GM23338 (cell line): ENCODE results near the gene HP. TPM values are rescaled to one million over a fixed set of nuclear protein-coding genes. Genes with fewer than 3 reads are reported as not detected.

Experiments
- ATAC-seq: fragments of 200-7000 bp; cut with Tn5 transposase; 3 replicates; pipeline ENCODE4 v1.9.1; 2020
- DNase-seq: peaks from one replicate; pipeline ENCODE4 v3.0.0-alpha.2; 2015; ENCODE audit warnings: low spot score
- H2AFZ ChIP-seq: fragments of 200-600 bp; sonication (generic); 2 replicates; pipeline ENCODE4 v1.8.0; 2016; ENCODE audit warnings: antibody characterized with exemption, mild to moderate bottlenecking, moderate library complexity
- H3F3A ChIP-seq: fragments of 200-600 bp; sonication (generic); replicated peaks from 2 replicates; pipeline ENCODE4 v1.8.0; 2017; ENCODE audit warnings: antibody characterized with exemption, mixed run types, low read depth
- H3K27ac ChIP-seq: fragments of 200-600 bp; sonication (generic); 2 replicates; pipeline ENCODE4 v1.6.1; 2016; ENCODE audit warnings: low read depth
- H3K27me3 ChIP-seq: fragments of 200-600 bp; sonication (generic); 2 replicates; pipeline ENCODE4 v1.8.0; 2016; ENCODE audit warnings: mild to moderate bottlenecking, mixed run types, moderate library complexity; ENCODE audit not compliant: insufficient read depth
- H3K36me3 ChIP-seq: fragments of 200-600 bp; sonication (generic); 2 replicates; pipeline ENCODE4 v1.8.0; 2016; ENCODE audit warnings: mild to moderate bottlenecking; ENCODE audit not compliant: insufficient read depth
- H3K4me1 ChIP-seq: fragments of 200-600 bp; sonication (generic); 2 replicates; pipeline ENCODE4 v1.8.0; 2016; ENCODE audit warnings: mild to moderate bottlenecking, moderate library complexity; ENCODE audit not compliant: insufficient read depth
- H3K4me2 ChIP-seq: fragments of 200-600 bp; sonication (generic); 2 replicates; pipeline ENCODE4 v1.7.1; 2017; ENCODE audit warnings: mixed run types
- H3K4me3 ChIP-seq: fragments of 200-600 bp; sonication (generic); 2 replicates; pipeline ENCODE4 v1.6.1; 2016; ENCODE audit warnings: mixed run types
- H3K79me2 ChIP-seq: fragments of 200-600 bp; sonication (generic); replicated peaks from 2 replicates; pipeline ENCODE4 v1.8.0; 2017; ENCODE audit warnings: mild to moderate bottlenecking; ENCODE audit not compliant: insufficient read depth
- H3K9me2 ChIP-seq: fragments of 200-600 bp; sonication (generic); 2 replicates; pipeline ENCODE4 v1.8.0; 2017; ENCODE audit not compliant: insufficient read depth
- H4K20me1 ChIP-seq: fragments of 200-600 bp; sonication (generic); replicated peaks from 2 replicates; pipeline ENCODE4 v1.8.0; 2017; ENCODE audit warnings: mild to moderate bottlenecking; ENCODE audit not compliant: insufficient read depth
- H3K27ac Mint-ChIP-seq: 2 replicates; pipeline ENCODE4 v1.8.0; 2020; ENCODE audit warnings: inconsistent platforms, mild to moderate bottlenecking, moderate library complexity, mixed read lengths
- H3K27me3 Mint-ChIP-seq: 3 replicates; pipeline ENCODE4 v1.8.0; 2022; ENCODE audit warnings: low read depth, mild to moderate bottlenecking, moderate library complexity, mixed read lengths, inconsistent platforms; ENCODE audit not compliant: insufficient read depth, poor library complexity
- H3K36me3 Mint-ChIP-seq: 3 replicates; pipeline ENCODE4 v1.8.0; 2021; ENCODE audit warnings: low read depth, mild to moderate bottlenecking, inconsistent platforms, moderate library complexity, mixed read lengths
- H3K4me1 Mint-ChIP-seq: 3 replicates; pipeline ENCODE4 v1.8.0; 2020; ENCODE audit warnings: mild to moderate bottlenecking, inconsistent platforms, mixed read lengths
- H3K4me3 Mint-ChIP-seq: 3 replicates; pipeline ENCODE4 v1.8.0; 2021; ENCODE audit warnings: moderate library complexity, mild to moderate bottlenecking, inconsistent platforms, mixed read lengths
- H3K9me3 Mint-ChIP-seq: 3 replicates; pipeline ENCODE4 v1.8.0; 2020; ENCODE audit warnings: moderate library complexity, mild to moderate bottlenecking, inconsistent platforms, mixed read lengths
- EZH2 ChIP-seq: fragments of 200-600 bp; sonication (generic); IDR thresholded peaks from one replicate; pipeline ENCODE4 v1.8.0; 2017; ENCODE audit warnings: antibody characterized with exemption, mild to moderate bottlenecking, low read depth; ENCODE audit not compliant: unreplicated experiment
- NANOG ChIP-seq: IDR thresholded peaks from 2 replicates; pipeline ENCODE4 v1.6.1; 2016; ENCODE audit warnings: antibody characterized with exemption, borderline replicate concordance
- REST ChIP-seq: IDR thresholded peaks from one replicate; pipeline ENCODE4 v1.6.1; 2018; ENCODE audit warnings: antibody characterized with exemption; ENCODE audit not compliant: unreplicated experiment
- ZNF114 ChIP-seq: fragments of 250-450 bp; sonication (Bioruptor Pico); IDR thresholded peaks from 2 replicates; pipeline ENCODE4 v1.5.0; 2020; ENCODE audit warnings: mild to moderate bottlenecking, moderate library complexity
- ZNF462 ChIP-seq: fragments of 250-450 bp; sonication (Bioruptor Pico); IDR thresholded peaks from 2 replicates; pipeline ENCODE4 v1.5.0; 2020; ENCODE audit warnings: mild to moderate bottlenecking, moderate library complexity
- polyA plus RNA-seq: library from polyadenylated mRNA; unstranded; fragments of >200 nt; fragmentation: Nextera tagmentation; extraction: Ambion mirVana; gene quantifications from 2 replicates; pipeline ENCODE4 v1.2.1, GENCODE V29; 2016
- total RNA-seq: library from RNA; depleted of rRNA; stranded (reverse); fragments of >200 nt; shearing (Covaris generic); gene quantifications from 2 replicates; pipeline ENCODE4 v1.2.3, GENCODE V29; 2014
- TF ChIP-seq, protein P1 (sequence below), 2 experiments: fragments of 200-600 bp in 1 of 2; sonication (generic) in 1 of 2; conservative IDR thresholded peaks; 2 replicates each; pipeline versions ENCODE4 v1.5.1 to v1.6.1; 2016 to 2017; ENCODE audit warnings: antibody characterized with exemption in 2 of 2, low read depth in 2 of 2, mild to moderate bottlenecking in 2 of 2, moderate library complexity in 1 of 2

Gene HP
- total and polyA plus RNA-seq, 2 experiments from 2014 or later = 0.26 TPM; not detected in 1

- H4K20me1 ChIP-seq = no peaks in the 10 kb centered on the region
- H3K27me3 ChIP-seq = no peaks in the 10 kb centered on the region
- Mint-ChIP-seq H3K4me3 (no peak overlapping the region), H3K4me1 (peaks cover 7% of the 10 kb centered on the region), H3K27me3 (no peaks in the 10 kb centered on the region), H3K36me3 (peaks cover 9% of the 10 kb centered on the region), H3K9me3 (no peaks in the 10 kb centered on the region), H3K27ac (no peak overlapping the region)
- ATAC-seq (no peak), DNase-seq (no peak)
- peaks cover 9% of the 10 kb centered on the region; the same call in 1 of the 2 replicates for H3K4me1 ChIP-seq
- TF ChIP-seq ZNF114 = no peak
- no peak for TF ChIP-seq NANOG
- TF ChIP-seq ZNF462 (CRISPR knock-in tag) = no peak
- TF ChIP-seq REST = no peak
- TF ChIP-seq, protein P1, sequence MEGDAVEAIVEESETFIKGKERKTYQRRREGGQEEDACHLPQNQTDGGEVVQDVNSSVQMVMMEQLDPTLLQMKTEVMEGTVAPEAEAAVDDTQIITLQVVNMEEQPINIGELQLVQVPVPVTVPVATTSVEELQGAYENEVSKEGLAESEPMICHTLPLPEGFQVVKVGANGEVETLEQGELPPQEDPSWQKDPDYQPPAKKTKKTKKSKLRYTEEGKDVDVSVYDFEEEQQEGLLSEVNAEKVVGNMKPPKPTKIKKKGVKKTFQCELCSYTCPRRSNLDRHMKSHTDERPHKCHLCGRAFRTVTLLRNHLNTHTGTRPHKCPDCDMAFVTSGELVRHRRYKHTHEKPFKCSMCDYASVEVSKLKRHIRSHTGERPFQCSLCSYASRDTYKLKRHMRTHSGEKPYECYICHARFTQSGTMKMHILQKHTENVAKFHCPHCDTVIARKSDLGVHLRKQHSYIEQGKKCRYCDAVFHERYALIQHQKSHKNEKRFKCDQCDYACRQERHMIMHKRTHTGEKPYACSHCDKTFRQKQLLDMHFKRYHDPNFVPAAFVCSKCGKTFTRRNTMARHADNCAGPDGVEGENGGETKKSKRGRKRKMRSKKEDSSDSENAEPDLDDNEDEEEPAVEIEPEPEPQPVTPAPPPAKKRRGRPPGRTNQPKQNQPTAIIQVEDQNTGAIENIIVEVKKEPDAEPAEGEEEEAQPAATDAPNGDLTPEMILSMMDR (conservative IDR thresholded peaks at IDR 0.05; ENCODE audit: low read depth in 2 of 2) = no peak
- no peak for TF ChIP-seq EZH2
- no peak overlapping the region for H3K4me2 ChIP-seq
- H3K36me3 ChIP-seq = peaks cover 6% of the 10 kb centered on the region
- H3F3A ChIP-seq = no peaks in the 10 kb centered on the region
- no peak overlapping the region for H3K27ac ChIP-seq
- no peak overlapping the region for H2AFZ ChIP-seq
- no peaks in the 10 kb centered on the region for H3K79me2 ChIP-seq
- peaks cover 3% of the 10 kb centered on the region; the same call in 1 of the 2 replicates for H3K9me2 ChIP-seq
- no peak overlapping the region for H3K4me3 ChIP-seq
These were observed 24.6 kb upstream of the HP start for GRCh38 chr16:72029567-72030271.
